CD4-positive, alpha-beta T cell (primary cell): ENCODE measurements around the gene CSRNP3. TPM values are rescaled to one million over a fixed set of nuclear protein-coding genes. Genes with fewer than 3 reads are reported as not detected.

Source experiments
- ATAC-seq: fragments of 200-7000 bp; cut with Tn5 transposase; one replicate; pipeline ENCODE4 v1.10.0; 2022; ENCODE audit warnings: mild to moderate bottlenecking; ENCODE audit not compliant: poor library complexity
- CTCF ChIA-PET: fragments of 350-600 bp; sonication (Branson Sonifier 250); formaldehyde crosslinking; loops from one replicate; lab custom pipeline; 2021; ENCODE audit warnings: antibody characterized with exemption, inconsistent platforms; lab: Charles Lee
- POLR2A ChIA-PET: fragments of 350-600 bp; sonication (Branson Sonifier 250); formaldehyde crosslinking; loops from one replicate; lab custom pipeline; 2021; ENCODE audit warnings: antibody characterized with exemption, inconsistent platforms; lab: Charles Lee
- DNase-seq, 14 experiments: peaks; one replicate each; pipeline ENCODE4 v3.0.0-alpha.2; 2013 to 2020; ENCODE audit warnings: mixed read lengths in 2 of 14
- H3K27ac ChIP-seq, 2 donors: one replicate each; pipeline versions ENCODE4 v1.5.1 to v1.7.0; 2013; ENCODE audit warnings: low read length in 2 of 2, low read depth in 1 of 2, mild to moderate bottlenecking in 1 of 2
- H3K27me3 ChIP-seq, 2 experiments: 1 replicate in 1 of 2; 2 replicates in 1 of 2; pipeline versions ENCODE4 v1.6.1 to v1.7.0; 2013; ENCODE audit warnings: low read length in 2 of 2, control low read depth in 1 of 2, mild to moderate bottlenecking in 1 of 2, moderate library complexity in 1 of 2; ENCODE audit not compliant: insufficient read depth in 2 of 2, control insufficient read depth in 1 of 2
- H3K36me3 ChIP-seq: one replicate; pipeline ENCODE4 v1.6.1; 2013; ENCODE audit warnings: low read length, control low read depth; ENCODE audit not compliant: insufficient read depth
- H3K4me1 ChIP-seq: one replicate; pipeline ENCODE4 v1.6.1; 2013; ENCODE audit warnings: low read length, control low read depth; ENCODE audit not compliant: insufficient read depth
- H3K4me3 ChIP-seq: one replicate; pipeline ENCODE4 v1.5.1; 2013; ENCODE audit warnings: mild to moderate bottlenecking, low read length, moderate library complexity
- H3K9me3 ChIP-seq, 2 experiments: 1 replicate in 1 of 2; 2 replicates in 1 of 2; pipeline versions ENCODE4 v1.6.1 to v1.7.0; 2013; ENCODE audit warnings: low read length in 2 of 2, mild to moderate bottlenecking in 2 of 2, control low read depth in 1 of 2, moderate library complexity in 1 of 2; ENCODE audit not compliant: control insufficient read depth in 1 of 2, insufficient read depth in 1 of 2
- H3K27ac Mint-ChIP-seq: one replicate; pipeline ENCODE4 v1.8.0; 2020; ENCODE audit warnings: mixed read lengths
- H3K27me3 Mint-ChIP-seq: one replicate; pipeline ENCODE4 v1.8.0; 2021; ENCODE audit warnings: mixed read lengths
- H3K36me3 Mint-ChIP-seq: one replicate; pipeline ENCODE4 v1.8.0; 2021; ENCODE audit warnings: low read depth, mixed read lengths
- H3K4me1 Mint-ChIP-seq: one replicate; pipeline ENCODE4 v1.8.0; 2021; ENCODE audit warnings: low read depth, mixed read lengths
- H3K4me3 Mint-ChIP-seq: one replicate; pipeline ENCODE4 v1.8.0; 2020; ENCODE audit warnings: mild to moderate bottlenecking, mixed read lengths
- H3K9me3 Mint-ChIP-seq: one replicate; pipeline ENCODE4 v1.8.0; 2020; ENCODE audit warnings: mixed read lengths
- intact Hi-C, 2 experiments: fragments of 100-400 bp; cut with DNase I in 1 of 2; cut with micrococcal nuclease in 1 of 2; formaldehyde crosslinking; loops; one replicate each; pipeline versions ENCODE4 v1.15.1 to v1.9.0; 2023 to 2025; cut with DNase I, micrococcal nuclease
- total RNA-seq, 174 experiments: library from RNA in 2 of 174; stranded (reverse) in 2 of 174; gene quantifications; one replicate each; pipeline ENCODE4 v1.2.3 and lab custom pipeline; 2021 to 2026
- TF ChIP-seq, protein P1 (sequence below): fragments of 200-600 bp; IDR thresholded peaks from one replicate; pipeline ENCODE4 v1.8.0; 2022; ENCODE audit warnings: antibody characterized with exemption, mild to moderate bottlenecking

CSRNP3 gene
- total RNA-seq, 2 experiments from 2014 or later, result not detected

DNA sequence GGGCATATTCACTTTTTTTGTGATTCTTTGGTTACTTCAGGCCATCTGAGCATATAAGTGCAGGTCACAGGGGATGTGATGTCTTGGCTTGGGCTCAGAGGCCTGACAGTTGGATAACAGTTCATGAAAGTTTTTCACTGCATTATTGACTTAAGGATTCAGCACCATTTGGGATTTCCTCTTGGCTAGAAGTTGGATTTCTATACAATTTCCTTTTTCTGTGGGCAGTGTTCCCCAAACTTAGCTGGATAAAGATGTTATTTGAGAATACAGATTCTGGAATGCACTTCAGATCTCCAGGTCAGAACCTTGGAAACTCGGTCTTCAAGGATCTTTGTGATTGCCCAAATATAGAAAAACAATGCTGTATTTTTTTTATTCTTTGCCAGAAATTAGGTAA is 246.6 kb downstream of the CSRNP3 start:
- H3K4me3 Mint-ChIP-seq, result no peak overlapping the region
- H3K9me3 Mint-ChIP-seq, result no peaks in the 10 kb centered on the region
- Histone ChIP-seq H3K27me3 (no peaks in the 10 kb centered on the region), H3K27ac (no peak overlapping the region), H3K9me3 (no peaks in the 10 kb centered on the region), H3K4me3 (no peak overlapping the region), H3K36me3 (no peaks in the 10 kb centered on the region), H3K4me1 (no peaks in the 10 kb centered on the region)
- no peak for ATAC-seq
- no peaks in the 10 kb centered on the region for H3K4me1 Mint-ChIP-seq
- intact Hi-C loops, result no loop called here
- no peaks in the 10 kb centered on the region for H3K36me3 Mint-ChIP-seq
- ChIA-PET CTCF (no interaction called here), POLR2A (no interaction called here)
- DNase-seq, result no peak
- TF ChIP-seq, protein P1, sequence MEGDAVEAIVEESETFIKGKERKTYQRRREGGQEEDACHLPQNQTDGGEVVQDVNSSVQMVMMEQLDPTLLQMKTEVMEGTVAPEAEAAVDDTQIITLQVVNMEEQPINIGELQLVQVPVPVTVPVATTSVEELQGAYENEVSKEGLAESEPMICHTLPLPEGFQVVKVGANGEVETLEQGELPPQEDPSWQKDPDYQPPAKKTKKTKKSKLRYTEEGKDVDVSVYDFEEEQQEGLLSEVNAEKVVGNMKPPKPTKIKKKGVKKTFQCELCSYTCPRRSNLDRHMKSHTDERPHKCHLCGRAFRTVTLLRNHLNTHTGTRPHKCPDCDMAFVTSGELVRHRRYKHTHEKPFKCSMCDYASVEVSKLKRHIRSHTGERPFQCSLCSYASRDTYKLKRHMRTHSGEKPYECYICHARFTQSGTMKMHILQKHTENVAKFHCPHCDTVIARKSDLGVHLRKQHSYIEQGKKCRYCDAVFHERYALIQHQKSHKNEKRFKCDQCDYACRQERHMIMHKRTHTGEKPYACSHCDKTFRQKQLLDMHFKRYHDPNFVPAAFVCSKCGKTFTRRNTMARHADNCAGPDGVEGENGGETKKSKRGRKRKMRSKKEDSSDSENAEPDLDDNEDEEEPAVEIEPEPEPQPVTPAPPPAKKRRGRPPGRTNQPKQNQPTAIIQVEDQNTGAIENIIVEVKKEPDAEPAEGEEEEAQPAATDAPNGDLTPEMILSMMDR, result no peak
- H3K27me3 Mint-ChIP-seq, result no peaks in the 10 kb centered on the region
- no peak overlapping the region for H3K27ac Mint-ChIP-seq

DNA sequence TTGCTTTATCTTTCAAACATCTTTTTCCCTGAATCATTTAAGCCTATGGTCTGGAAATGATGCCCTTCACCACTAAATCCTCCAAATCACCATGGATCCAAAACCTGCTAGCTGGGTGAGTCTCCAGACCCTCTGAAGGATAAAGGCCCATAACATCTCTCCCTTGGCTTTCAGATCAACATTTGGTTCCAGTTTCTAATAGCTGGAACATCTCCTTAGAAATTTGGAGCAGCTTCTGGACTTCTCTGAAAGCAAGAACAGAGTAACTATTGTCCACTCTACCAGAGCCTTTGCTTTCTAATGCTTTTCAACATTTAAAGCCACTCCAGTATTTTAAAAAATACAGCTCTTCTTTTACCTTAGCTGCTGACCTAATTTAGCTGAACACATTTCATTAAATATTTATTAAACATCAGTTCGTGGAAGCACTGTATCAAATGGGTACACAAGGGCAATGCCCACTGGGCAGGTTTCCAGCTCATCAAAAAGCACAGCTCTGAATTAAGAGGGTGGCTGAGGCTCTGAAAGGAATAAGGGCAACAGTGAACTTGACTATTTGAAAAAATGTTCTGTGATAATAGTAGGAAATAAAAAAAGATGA is 249.2 kb downstream of the CSRNP3 start:
- no peaks in the 10 kb centered on the region for H3K27me3 ChIP-seq
- TF ChIP-seq, protein P1, result no peak
- ChIA-PET CTCF (no interaction called here), POLR2A (no interaction called here)
- H3K9me3 ChIP-seq, result no peaks in the 10 kb centered on the region
- Mint-ChIP-seq H3K27me3 (no peaks in the 10 kb centered on the region), H3K9me3 (no peaks in the 10 kb centered on the region), H3K4me3 (no peak overlapping the region), H3K4me1 (no peaks in the 10 kb centered on the region), H3K27ac (no peak overlapping the region), H3K36me3 (no peaks in the 10 kb centered on the region)
- no peaks in the 10 kb centered on the region for H3K4me1 ChIP-seq
- intact Hi-C loops, result no loop called here
- no peaks in the 10 kb centered on the region for H3K36me3 ChIP-seq
- ATAC-seq, result no peak
- no peak overlapping the region for H3K4me3 ChIP-seq
- DNase-seq, result no peak
- H3K27ac ChIP-seq, result no peak overlapping the region

DNA sequence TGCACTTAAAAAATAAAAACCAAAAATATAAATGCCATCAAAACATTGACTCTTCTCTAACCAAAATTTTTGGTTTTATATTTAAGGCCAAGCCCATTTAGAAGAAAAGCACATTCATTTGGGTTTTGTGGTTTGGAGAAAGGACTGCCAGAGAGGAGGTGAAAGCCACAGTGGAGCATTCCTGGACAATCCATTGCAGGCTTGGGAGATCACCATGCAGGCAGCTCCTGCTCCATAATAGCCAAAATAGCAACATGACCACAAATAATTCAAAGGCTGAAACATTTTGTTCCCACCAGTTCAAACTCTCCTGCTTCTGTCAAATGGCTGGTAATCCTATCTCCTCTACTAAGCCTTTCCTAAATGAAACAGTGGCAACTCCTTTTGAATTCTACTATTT is 251.0 kb downstream of the CSRNP3 start:
- H3K9me3 Mint-ChIP-seq, result no peaks in the 10 kb centered on the region

More for the DNA sequence above, 251.0 kb downstream of the CSRNP3 start:
- no peak overlapping the region for H3K27ac Mint-ChIP-seq
- no peak overlapping the region for H3K4me3 ChIP-seq
- no peaks in the 10 kb centered on the region for H3K4me1 Mint-ChIP-seq
- no peaks in the 10 kb centered on the region for H3K27me3 ChIP-seq
- POLR2A ChIA-PET, result no interaction called here
- no peaks in the 10 kb centered on the region for H3K36me3 ChIP-seq
- peaks cover 4% of the 10 kb centered on the region for H3K27me3 Mint-ChIP-seq
- H3K36me3 Mint-ChIP-seq, result no peaks in the 10 kb centered on the region
- no peaks in the 10 kb centered on the region for H3K9me3 ChIP-seq
- no peak overlapping the region for H3K4me3 Mint-ChIP-seq
- ATAC-seq, result no peak
- TF ChIP-seq, protein P1, result no peak
- no peaks in the 10 kb centered on the region for H3K4me1 ChIP-seq
- intact Hi-C loops, result no loop called here
- CTCF ChIA-PET, result no interaction called here
- DNase-seq, result no peak
- no peak overlapping the region for H3K27ac ChIP-seq
